ENCODE measurements around the gene MGST2.

GRCh38 chr4:139734875-139735380, 69.3 kb downstream of the MGST2 start:
- TF ChIP-seq GLIS3 (CRISPR knock-in tag; IDR thresholded peaks at IDR 0.05), result no peak
- no peak for TF ChIP-seq POU6F1 (CRISPR knock-in tag; IDR thresholded peaks at IDR 0.05; ENCODE audit: borderline replicate concordance, low read depth)
- TF ChIP-seq PATZ1 (CRISPR knock-in tag; IDR thresholded peaks at IDR 0.05; ENCODE audit: borderline replicate concordance), result 0 out of 2 replicates have a peak, but pooled peaks have one; percentile 56
- no peak for TF ChIP-seq ZNF565 (CRISPR knock-in tag; conservative IDR thresholded peaks at IDR 0.05; ENCODE audit: low read depth)
- no peak for TF ChIP-seq CREB5 (CRISPR knock-in tag; IDR thresholded peaks at IDR 0.05; ENCODE audit: low read depth)
- no peak for TF ChIP-seq OSR1 (CRISPR knock-in tag; IDR thresholded peaks at IDR 0.05)
- no peak for TF ChIP-seq ZNF70 (CRISPR knock-in tag; IDR thresholded peaks at IDR 0.05)
- TF ChIP-seq TCF4 (CRISPR knock-in tag; IDR thresholded peaks at IDR 0.05; ENCODE audit: borderline replicate concordance), result peak; percentile 87
- no peak for TF ChIP-seq ZFP30 (CRISPR knock-in tag; IDR thresholded peaks at IDR 0.05)

Data from SK-N-SH treated with all-trans-retinoic acid at 6 μM for 48 hours (cell line).